Measurements from ENCODE around the gene ABCG8.
"Not testable (repeated sequence)": the region's sequence is repeated elsewhere in the genome, so short reads cannot be mapped to it uniquely, and the experiment has no call there.

DNA sequence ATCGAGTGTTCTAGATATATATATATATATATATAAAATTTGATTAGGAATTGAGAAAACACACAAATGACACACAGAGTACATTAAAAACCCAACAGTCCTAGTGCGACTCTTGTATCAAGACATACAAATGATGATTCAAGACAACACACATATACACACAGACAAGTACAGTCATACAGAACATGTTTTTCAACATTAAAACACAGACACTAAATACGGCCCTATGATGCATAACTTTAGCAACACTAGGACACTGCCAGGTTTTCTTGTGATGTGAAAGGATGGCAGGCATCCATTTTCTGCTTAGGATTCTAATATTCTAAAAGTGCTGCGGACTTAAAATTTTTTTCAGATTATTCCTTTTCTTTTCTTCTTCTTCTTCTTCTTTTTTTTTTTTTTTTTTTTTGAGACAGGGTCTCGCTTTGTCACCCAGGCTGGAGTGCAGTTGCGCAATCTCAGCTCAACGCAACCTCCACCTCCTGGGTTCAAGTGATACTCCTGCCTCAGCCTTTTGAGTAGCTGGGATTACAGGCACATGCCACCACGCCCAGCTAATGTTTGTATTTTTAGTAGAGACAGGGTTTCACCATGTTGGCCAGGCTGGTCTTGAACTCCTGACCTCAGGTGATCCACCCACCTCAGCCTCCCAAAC lies 72.5 kb downstream of the ABCG8 start:
- not testable (repeated sequence) for TF ChIP-seq CTCF (conservative IDR thresholded peaks at IDR 0.05); ZFX (IDR thresholded peaks at IDR 0.05)

Measured in C4-2B (cell line).